PC-3 (cell line): ENCODE data around the gene DNAH1. TPM values are rescaled to one million over a fixed set of nuclear protein-coding genes. Genes with fewer than 3 reads are reported as not detected.

Experiments used
- ATAC-seq: fragments of 200-7000 bp; cut with Tn5 transposase; 2 replicates; pipeline ENCODE4 v1.9.1; 2020; ENCODE audit warnings: mild to moderate bottlenecking, moderate library complexity
- BruUV-seq: library from RNA; stranded (reverse); fragments of 400-500 nt; replicated peaks from 2 replicates; lab custom pipeline; 2021; lab: Mats Ljungman, UMichigan
- CTCF ChIA-PET: fragments of 300-600 bp; sonication (Branson Sonifier 250); formaldehyde crosslinking; loops from one replicate; lab custom pipeline; 2022; ENCODE audit warnings: antibody characterized with exemption; lab: Charles Lee
- POLR2A ChIA-PET: fragments of 300-600 bp; sonication (Branson Sonifier 250); formaldehyde crosslinking; loops from one replicate; lab custom pipeline; 2022; ENCODE audit warnings: antibody characterized with exemption; ENCODE audit not compliant: unreplicated experiment; lab: Charles Lee
- DNase-seq: peaks from one replicate; pipeline ENCODE4 v3.0.0-alpha.2; 2015
- H2AFZ ChIP-seq: fragments of 300-600 bp; sonication (generic); 2 replicates; pipeline ENCODE4 v1.6.0; 2016; ENCODE audit warnings: antibody characterized with exemption, low read length
- H3F3A ChIP-seq: fragments of 300-600 bp; sonication (generic); one replicate; pipeline ENCODE4 v1.6.0; 2017; ENCODE audit warnings: antibody characterized with exemption, low read length, control low read depth, mild to moderate bottlenecking; ENCODE audit not compliant: unreplicated experiment
- H3K27ac ChIP-seq: fragments of 300-600 bp; sonication (generic); 2 replicates; pipeline ENCODE4 v1.5.1; 2016; ENCODE audit warnings: mild to moderate bottlenecking, low read length
- H3K27me3 ChIP-seq: fragments of 300-600 bp; sonication (generic); 2 replicates; pipeline ENCODE4 v1.6.1; 2016; ENCODE audit warnings: low read length, mixed read lengths
- H3K36me3 ChIP-seq: fragments of 300-600 bp; sonication (generic); 2 replicates; pipeline ENCODE4 v1.6.1; 2016; ENCODE audit warnings: low read depth, mixed run types, low read length, mixed read lengths
- H3K4me1 ChIP-seq: fragments of 300-600 bp; sonication (generic); 2 replicates; pipeline ENCODE4 v1.5.1; 2016; ENCODE audit warnings: low read length; ENCODE audit not compliant: insufficient read depth
- H3K4me2 ChIP-seq: fragments of 300-600 bp; sonication (generic); 2 replicates; pipeline ENCODE4 v1.6.0; 2016; ENCODE audit warnings: low read length
- H3K4me3 ChIP-seq: fragments of 300-600 bp; sonication (generic); 2 replicates; pipeline ENCODE4 v1.5.1; 2016; ENCODE audit warnings: mild to moderate bottlenecking, low read length, mixed read lengths
- H3K79me2 ChIP-seq: fragments of 300-600 bp; sonication (generic); 2 replicates; pipeline ENCODE4 v1.6.1; 2017; ENCODE audit warnings: low read length, mixed read lengths
- H3K9ac ChIP-seq: fragments of 300-600 bp; sonication (generic); 2 replicates; pipeline ENCODE4 v1.6.0; 2016; ENCODE audit warnings: mild to moderate bottlenecking, low read length
- H3K9me2 ChIP-seq: fragments of 300-600 bp; sonication (generic); replicated peaks from 2 replicates; pipeline ENCODE4 v1.6.1; 2016; ENCODE audit warnings: mixed run types, low read length, mixed read lengths
- H3K9me3 ChIP-seq: fragments of 300-600 bp; sonication (generic); 2 replicates; pipeline ENCODE4 v1.6.1; 2016; ENCODE audit warnings: low read length, mixed read lengths
- H4K20me1 ChIP-seq: fragments of 300-600 bp; sonication (generic); 2 replicates; pipeline ENCODE4 v1.6.1; 2016; ENCODE audit warnings: low read length, mixed read lengths
- EZH2 ChIP-seq: fragments of 300-600 bp; sonication (generic); IDR thresholded peaks from one replicate; pipeline ENCODE4 v1.6.1; 2017; ENCODE audit warnings: antibody characterized with exemption, mild to moderate bottlenecking, low read length; ENCODE audit not compliant: unreplicated experiment
- EZH2phosphoT487 ChIP-seq: fragments of 300-600 bp; sonication (generic); IDR thresholded peaks from 2 replicates; pipeline ENCODE4 v1.6.1; 2018; ENCODE audit warnings: mild to moderate bottlenecking, antibody characterized with exemption, low read length, borderline replicate concordance
- intact Hi-C: fragments of 100-400 bp; cut with micrococcal nuclease; formaldehyde crosslinking; loops from 2 replicates; pipeline ENCODE4 v1.9.0; 2023
- total RNA-seq: library from RNA; depleted of rRNA; stranded (reverse); fragments of >200 nt; gene quantifications from 2 replicates; pipeline ENCODE4 v1.2.3, GENCODE V29; 2014
- TF ChIP-seq, protein P1 (sequence below): fragments of 300-600 bp; sonication (generic); conservative IDR thresholded peaks from 2 replicates; pipeline ENCODE4 v1.5.1; 2017; ENCODE audit warnings: antibody characterized with exemption, low read depth, mild to moderate bottlenecking, low read length

Gene DNAH1
- total RNA-seq, 1 experiment from 2014 or later = 2.2 TPM

GRCh38 chr3:52319921-52320595 lies 3.9 kb downstream of the DNAH1 start:
- H3K27me3 ChIP-seq = no peaks in the 10 kb centered on the region
- DNase-seq (no peak), ATAC-seq (no peak)
- ChIA-PET POLR2A (no interaction called here), CTCF (no interaction called here)
- no peak overlapping the region for H2AFZ ChIP-seq
- H3K36me3 ChIP-seq = no peaks in the 10 kb centered on the region
- no peaks in the 10 kb centered on the region for H3K79me2 ChIP-seq
- no peaks in the 10 kb centered on the region for H3K4me1 ChIP-seq
- no peaks in the 10 kb centered on the region for H4K20me1 ChIP-seq
- H3K27ac ChIP-seq = no peak overlapping the region
- intact Hi-C loops = no loop called here
- H3K9me2 ChIP-seq = no peaks in the 10 kb centered on the region
- H3K9ac ChIP-seq = no peak overlapping the region
- H3K9me3 ChIP-seq = no peaks in the 10 kb centered on the region
- no TSS peak for BruUV-seq
- no peak overlapping the region for H3K4me3 ChIP-seq
- TF ChIP-seq, protein P1, sequence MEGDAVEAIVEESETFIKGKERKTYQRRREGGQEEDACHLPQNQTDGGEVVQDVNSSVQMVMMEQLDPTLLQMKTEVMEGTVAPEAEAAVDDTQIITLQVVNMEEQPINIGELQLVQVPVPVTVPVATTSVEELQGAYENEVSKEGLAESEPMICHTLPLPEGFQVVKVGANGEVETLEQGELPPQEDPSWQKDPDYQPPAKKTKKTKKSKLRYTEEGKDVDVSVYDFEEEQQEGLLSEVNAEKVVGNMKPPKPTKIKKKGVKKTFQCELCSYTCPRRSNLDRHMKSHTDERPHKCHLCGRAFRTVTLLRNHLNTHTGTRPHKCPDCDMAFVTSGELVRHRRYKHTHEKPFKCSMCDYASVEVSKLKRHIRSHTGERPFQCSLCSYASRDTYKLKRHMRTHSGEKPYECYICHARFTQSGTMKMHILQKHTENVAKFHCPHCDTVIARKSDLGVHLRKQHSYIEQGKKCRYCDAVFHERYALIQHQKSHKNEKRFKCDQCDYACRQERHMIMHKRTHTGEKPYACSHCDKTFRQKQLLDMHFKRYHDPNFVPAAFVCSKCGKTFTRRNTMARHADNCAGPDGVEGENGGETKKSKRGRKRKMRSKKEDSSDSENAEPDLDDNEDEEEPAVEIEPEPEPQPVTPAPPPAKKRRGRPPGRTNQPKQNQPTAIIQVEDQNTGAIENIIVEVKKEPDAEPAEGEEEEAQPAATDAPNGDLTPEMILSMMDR = no peak
- no peaks in the 10 kb centered on the region for H3F3A ChIP-seq
- no peak overlapping the region for H3K4me2 ChIP-seq

DNA sequence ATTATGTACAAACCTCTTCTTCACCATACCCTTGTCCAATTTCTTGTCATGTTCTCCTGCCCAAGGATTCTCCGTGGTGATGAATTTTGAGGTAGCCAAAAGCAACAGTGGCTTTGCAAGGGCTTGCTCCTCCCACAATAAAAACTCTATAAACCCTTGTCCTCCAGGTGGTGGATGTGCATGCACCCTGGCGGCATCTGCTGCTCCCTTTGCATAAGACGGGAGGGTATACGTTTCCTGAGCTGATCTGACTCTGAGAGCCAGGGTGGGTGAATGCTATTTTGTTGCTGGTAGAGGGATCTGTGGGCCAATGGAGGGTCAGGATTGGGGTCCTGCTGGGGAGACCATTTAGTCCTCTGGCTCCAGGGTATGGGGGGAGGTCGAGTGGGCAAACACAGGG lies 5.4 kb downstream of the DNAH1 start:
- ATAC-seq = no peak
- no peaks in the 10 kb centered on the region for H3K79me2 ChIP-seq
- H3K9ac ChIP-seq = no peak overlapping the region
- no peaks in the 10 kb centered on the region for H3K36me3 ChIP-seq
- BruUV-seq = no TSS peak
- no peaks in the 10 kb centered on the region for H3K27me3 ChIP-seq
- no peak overlapping the region for H2AFZ ChIP-seq
- H3K9me3 ChIP-seq = no peaks in the 10 kb centered on the region
- intact Hi-C loops = no loop called here
- ChIA-PET CTCF (no interaction called here), POLR2A (no interaction called here)
- H3K4me2 ChIP-seq = no peak overlapping the region
- H4K20me1 ChIP-seq = no peaks in the 10 kb centered on the region
- H3K9me2 ChIP-seq = no peaks in the 10 kb centered on the region
- DNase-seq = no peak
- H3K4me1 ChIP-seq = no peaks in the 10 kb centered on the region
- no peak overlapping the region for H3K4me3 ChIP-seq
- TF ChIP-seq, protein P1 = no peak
- TF ChIP-seq EZH2 (no peak), EZH2phosphoT487 (no peak)
- no peak overlapping the region for H3K27ac ChIP-seq
- no peaks in the 10 kb centered on the region for H3F3A ChIP-seq

- Histone ChIP-seq H3K4me2 (no peak overlapping the region), H3K4me1 (no peaks in the 10 kb centered on the region), H3K9me3 (no peaks in the 10 kb centered on the region), H4K20me1 (no peaks in the 10 kb centered on the region), H3K9me2 (no peaks in the 10 kb centered on the region), H3K27me3 (no peaks in the 10 kb centered on the region), H3K79me2 (no peaks in the 10 kb centered on the region), H2AFZ (no peak overlapping the region), H3K4me3 (no peak overlapping the region), H3K9ac (no peak overlapping the region), H3K27ac (no peak overlapping the region), H3F3A (no peaks in the 10 kb centered on the region), H3K36me3 (no peaks in the 10 kb centered on the region)
- TF ChIP-seq, protein P1 = no peak
- TF ChIP-seq EZH2 (no peak), EZH2phosphoT487 (no peak)
- CTCF ChIA-PET = no interaction called here
- BruUV-seq = no TSS peak
- intact Hi-C loops = no loop called here
- no peak for DNase-seq
- no peak for ATAC-seq
- POLR2A ChIA-PET = no interaction called here
These were observed 6.3 kb downstream of the DNAH1 start for GRCh38 chr3:52322466-52322865.
